ENCODE data around the gene DPP6.

DNA sequence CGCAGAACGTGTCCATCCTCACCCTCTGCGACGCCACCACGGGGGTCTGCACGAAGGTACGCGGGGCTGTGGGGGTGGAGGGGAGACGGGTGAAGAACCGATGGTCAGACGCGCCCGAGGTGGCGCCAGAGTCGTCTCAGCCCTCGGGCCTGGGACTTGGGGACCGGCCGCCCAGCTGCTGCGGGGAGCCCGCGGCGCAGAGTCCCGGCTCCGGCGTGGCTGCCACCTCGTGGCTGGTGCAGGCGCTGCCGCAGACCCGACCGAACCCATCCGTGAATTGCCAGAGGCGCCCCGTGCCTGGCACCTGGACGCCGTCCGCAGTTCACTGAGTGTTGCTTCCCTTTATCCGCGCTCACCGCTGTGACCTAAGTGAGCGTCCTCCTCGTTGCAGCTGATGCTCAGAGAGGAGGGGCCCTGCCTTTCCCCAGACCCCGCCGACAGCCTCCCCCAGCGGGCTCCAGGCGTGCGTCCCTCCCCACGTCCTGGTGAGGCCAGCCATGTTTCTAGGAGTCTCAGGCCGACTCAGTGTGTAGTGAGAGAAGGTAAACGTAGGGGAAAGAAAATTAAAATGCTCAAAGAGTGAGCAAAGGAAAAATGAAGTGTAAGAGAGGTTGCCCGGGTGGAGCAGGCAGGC, 742.1 kb downstream of the DPP6 start:
- TF ChIP-seq, protein P1, sequence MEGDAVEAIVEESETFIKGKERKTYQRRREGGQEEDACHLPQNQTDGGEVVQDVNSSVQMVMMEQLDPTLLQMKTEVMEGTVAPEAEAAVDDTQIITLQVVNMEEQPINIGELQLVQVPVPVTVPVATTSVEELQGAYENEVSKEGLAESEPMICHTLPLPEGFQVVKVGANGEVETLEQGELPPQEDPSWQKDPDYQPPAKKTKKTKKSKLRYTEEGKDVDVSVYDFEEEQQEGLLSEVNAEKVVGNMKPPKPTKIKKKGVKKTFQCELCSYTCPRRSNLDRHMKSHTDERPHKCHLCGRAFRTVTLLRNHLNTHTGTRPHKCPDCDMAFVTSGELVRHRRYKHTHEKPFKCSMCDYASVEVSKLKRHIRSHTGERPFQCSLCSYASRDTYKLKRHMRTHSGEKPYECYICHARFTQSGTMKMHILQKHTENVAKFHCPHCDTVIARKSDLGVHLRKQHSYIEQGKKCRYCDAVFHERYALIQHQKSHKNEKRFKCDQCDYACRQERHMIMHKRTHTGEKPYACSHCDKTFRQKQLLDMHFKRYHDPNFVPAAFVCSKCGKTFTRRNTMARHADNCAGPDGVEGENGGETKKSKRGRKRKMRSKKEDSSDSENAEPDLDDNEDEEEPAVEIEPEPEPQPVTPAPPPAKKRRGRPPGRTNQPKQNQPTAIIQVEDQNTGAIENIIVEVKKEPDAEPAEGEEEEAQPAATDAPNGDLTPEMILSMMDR (optimal IDR thresholded peaks at IDR 0.05 in 1 of 3, IDR thresholded peaks at IDR 0.05 in 1 of 3, conservative IDR thresholded peaks at IDR 0.05 in 1 of 3; ENCODE audit: extremely low read depth in 1 of 3, insufficient read depth in 2 of 3, low read length in 3 of 3), result peak in 2 of 3 experiments; percentile 16 to 56
- TF ChIP-seq EZH2 (IDR thresholded peaks at IDR 0.05; ENCODE audit: low read length), result no peak

Measured in keratinocyte (primary cell).